Measurements from ENCODE around the gene PIK3CB.

PIK3CB gene

DNA sequence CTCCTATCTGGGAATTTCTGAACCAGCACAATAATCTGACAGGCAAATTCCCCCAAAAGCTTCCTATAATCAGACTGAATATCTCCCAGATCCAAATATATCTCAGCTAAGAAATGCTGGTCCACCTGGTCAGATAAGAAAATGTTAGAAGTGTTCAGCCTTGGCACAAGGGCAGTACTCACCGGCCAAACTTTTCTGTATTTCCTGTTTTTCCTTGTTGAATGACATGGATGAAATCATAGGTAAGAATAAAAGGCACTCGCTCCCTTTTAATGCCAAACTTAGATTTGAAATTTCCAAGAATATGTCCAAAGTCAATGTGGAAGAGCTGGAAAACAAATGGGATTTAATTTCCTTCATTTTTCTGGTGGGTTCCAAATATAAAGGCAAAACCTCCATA is 177.2 kb downstream of the PIK3CB start:
- TF ChIP-seq, protein P1, sequence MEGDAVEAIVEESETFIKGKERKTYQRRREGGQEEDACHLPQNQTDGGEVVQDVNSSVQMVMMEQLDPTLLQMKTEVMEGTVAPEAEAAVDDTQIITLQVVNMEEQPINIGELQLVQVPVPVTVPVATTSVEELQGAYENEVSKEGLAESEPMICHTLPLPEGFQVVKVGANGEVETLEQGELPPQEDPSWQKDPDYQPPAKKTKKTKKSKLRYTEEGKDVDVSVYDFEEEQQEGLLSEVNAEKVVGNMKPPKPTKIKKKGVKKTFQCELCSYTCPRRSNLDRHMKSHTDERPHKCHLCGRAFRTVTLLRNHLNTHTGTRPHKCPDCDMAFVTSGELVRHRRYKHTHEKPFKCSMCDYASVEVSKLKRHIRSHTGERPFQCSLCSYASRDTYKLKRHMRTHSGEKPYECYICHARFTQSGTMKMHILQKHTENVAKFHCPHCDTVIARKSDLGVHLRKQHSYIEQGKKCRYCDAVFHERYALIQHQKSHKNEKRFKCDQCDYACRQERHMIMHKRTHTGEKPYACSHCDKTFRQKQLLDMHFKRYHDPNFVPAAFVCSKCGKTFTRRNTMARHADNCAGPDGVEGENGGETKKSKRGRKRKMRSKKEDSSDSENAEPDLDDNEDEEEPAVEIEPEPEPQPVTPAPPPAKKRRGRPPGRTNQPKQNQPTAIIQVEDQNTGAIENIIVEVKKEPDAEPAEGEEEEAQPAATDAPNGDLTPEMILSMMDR (conservative IDR thresholded peaks at IDR 0.05; ENCODE audit: low read depth, low read length): no peak
- no peak overlapping the region for H3K4me3 ChIP-seq (ENCODE audit: low read depth, low read length)

DNA sequence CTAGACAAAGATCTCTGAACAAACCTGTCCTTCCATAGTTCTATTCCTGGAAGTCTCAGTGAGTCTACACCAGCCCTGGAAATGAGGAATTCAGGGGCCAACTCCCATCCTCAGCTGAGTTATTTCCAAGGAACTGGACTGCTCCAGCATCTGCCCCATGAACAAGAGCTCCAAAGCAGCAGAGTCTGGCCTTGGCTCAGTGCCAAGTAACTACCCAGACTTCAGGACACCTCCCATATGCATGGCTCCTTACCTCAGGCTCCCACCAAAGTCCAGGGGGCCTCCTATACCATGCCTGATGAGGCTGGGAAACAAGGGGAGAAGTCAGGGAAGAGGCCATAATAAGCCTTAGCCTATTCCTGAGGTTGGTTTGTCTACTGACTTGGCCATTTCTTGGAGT is 181.2 kb downstream of the PIK3CB start:
- H3K4me3 ChIP-seq (ENCODE audit: low read depth, low read length): no peak overlapping the region
- TF ChIP-seq, protein P1 (conservative IDR thresholded peaks at IDR 0.05; ENCODE audit: low read depth, low read length): no peak
- DNase-seq (ENCODE audit: low read depth): no peak

More for the DNA sequence above, 177.2 kb downstream of the PIK3CB start:
- DNase-seq (ENCODE audit: low read depth): no peak

DNA sequence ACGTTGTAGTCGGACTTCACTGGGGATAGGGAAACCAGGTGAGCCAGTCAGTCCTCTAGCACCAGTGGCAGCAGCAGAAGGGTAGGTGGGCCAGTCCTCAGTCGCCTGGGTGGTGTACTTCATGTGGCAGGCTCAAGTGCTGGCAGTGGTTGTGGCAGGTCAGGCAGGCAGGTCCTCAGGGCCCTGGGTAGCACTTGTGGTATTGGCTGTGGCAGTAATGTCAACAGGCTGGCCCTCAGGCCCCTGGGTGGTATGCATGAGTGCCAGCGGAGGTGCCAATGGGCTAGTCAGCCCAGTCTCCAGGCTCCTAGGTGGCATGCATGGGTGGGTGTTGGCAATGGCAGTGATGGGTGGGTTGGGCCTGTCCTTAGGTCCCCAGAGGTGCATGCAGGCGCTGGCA is 185.6 kb downstream of the PIK3CB start:
- TF ChIP-seq, protein P1 (conservative IDR thresholded peaks at IDR 0.05; ENCODE audit: low read depth, low read length): no peak
- no peak for DNase-seq (ENCODE audit: low read depth)
- H3K4me3 ChIP-seq (ENCODE audit: low read depth, low read length): no peak overlapping the region

DNA sequence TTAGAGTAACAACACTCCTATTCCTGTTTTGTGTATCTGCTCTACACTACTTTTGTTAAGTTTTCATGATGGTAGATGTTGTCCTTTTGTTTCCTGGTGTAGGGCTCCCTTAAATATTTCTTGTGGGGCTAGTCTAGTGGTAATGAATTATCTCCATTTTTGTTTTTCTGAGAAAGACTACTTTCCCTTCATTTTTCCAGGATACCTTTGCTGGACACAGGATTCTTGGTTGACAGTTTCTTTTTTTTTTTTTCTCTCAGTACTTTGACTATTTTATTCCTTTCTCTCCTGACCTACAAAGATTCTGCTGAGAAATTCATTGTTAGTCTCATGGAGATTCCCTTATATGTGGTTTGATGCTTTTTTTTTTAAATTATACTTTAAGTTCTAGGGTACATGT is 188.2 kb downstream of the PIK3CB start:
- no peak overlapping the region for H3K4me3 ChIP-seq (ENCODE audit: low read depth, low read length)
- DNase-seq (ENCODE audit: low read depth): no peak
- TF ChIP-seq, protein P1 (conservative IDR thresholded peaks at IDR 0.05; ENCODE audit: low read depth, low read length): no peak

DNA sequence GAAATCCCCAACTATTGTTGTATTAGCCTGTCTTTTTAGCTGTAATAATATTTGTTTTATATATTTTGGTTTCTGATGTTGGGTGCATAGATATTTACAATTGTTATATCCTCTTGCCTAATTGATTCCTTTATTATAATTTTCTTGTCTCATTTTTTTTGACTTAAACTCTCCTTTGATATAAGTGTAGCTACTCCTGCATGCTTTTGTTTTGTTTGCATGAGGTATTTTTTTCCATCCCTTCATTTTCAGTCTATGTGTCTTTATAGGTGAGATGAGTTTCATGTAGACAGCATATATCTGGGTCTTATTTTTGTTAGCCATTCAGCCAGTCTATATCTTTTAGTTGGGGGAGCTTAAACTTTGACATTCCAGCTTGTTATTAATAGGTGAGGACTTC is 188.7 kb downstream of the PIK3CB start:
- TF ChIP-seq, protein P1 (conservative IDR thresholded peaks at IDR 0.05; ENCODE audit: low read depth, low read length): no peak
- no peak for DNase-seq (ENCODE audit: low read depth)
- no peak overlapping the region for H3K4me3 ChIP-seq (ENCODE audit: low read depth, low read length)

DNA sequence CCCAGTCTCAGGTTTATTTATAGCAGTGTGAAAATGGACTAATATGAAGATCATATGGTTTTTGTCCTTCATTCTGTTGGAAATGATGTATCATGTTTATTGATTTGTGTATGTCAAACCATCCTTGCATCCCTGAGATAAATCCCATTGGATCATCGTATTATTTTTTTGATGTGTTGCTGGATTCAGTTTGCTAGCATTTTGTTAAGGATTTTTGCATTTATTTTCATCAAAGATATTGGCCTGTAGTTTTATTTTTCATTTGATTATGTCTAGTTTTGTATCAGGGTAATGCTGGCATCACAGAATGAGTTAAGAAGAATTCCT is 191.8 kb downstream of the PIK3CB start:
- H3K4me3 ChIP-seq (ENCODE audit: low read depth, low read length): no peak overlapping the region
- DNase-seq (ENCODE audit: low read depth): no peak
- TF ChIP-seq, protein P1 (conservative IDR thresholded peaks at IDR 0.05; ENCODE audit: low read depth, low read length): no peak

DNA sequence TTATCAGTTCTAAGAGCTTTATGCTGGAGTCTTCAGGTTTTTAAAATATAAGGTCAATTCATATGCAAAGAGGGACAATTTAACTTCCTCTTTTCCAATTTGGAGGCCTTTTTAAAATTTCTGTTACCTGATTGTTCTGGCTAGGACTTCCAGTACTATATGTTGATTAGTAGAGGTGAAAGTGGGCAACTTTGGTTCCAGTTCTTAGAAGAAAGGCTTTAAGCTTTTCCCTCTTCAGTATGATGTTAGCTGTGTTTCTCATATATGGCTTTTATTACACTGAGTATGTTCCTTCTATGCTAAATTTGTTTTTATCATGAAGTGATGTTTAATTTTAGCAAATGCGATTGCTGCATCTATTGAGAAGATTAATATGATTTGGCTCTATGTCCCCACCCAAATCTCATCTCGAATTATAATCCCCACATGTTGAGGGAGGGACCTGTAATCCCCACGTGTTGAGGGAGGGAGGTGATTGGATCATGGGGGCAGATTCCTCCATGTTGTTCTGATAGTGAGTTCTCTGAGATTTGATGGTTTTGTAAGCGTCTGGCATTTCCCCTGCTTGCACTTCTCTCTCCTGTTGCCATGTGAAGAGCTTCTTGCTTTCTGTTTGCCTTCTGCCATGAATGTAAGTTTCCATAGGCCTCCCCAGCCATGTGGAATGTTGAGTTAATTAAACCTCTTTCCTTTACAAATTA is 192.4 kb downstream of the PIK3CB start:
- H3K4me3 ChIP-seq (ENCODE audit: low read depth, low read length): no peak overlapping the region
- DNase-seq (ENCODE audit: low read depth): no peak
- TF ChIP-seq, protein P1 (conservative IDR thresholded peaks at IDR 0.05; ENCODE audit: low read depth, low read length): no peak
